GM10266 (cell line): ENCODE results near the gene IL22.

Experiments
- DNase-seq: peaks from one replicate; pipeline ENCODE4 v3.0.0; 2012; ENCODE audit errors: extremely low spot score
- CTCF ChIP-seq: IDR thresholded peaks from 2 replicates; pipeline ENCODE4 v1.5.1; 2012; ENCODE audit warnings: mild to moderate bottlenecking, low read depth; ENCODE audit not compliant: control insufficient read depth, insufficient read depth; ENCODE audit errors: missing control alignments

Gene IL22

GRCh38 chr12:68231229-68231628 is 22.2 kb downstream of the IL22 start:
- no peak for TF ChIP-seq CTCF
- no peak for DNase-seq

GRCh38 chr12:68229956-68230355 is 23.4 kb downstream of the IL22 start:
- no peak for DNase-seq
- no peak for TF ChIP-seq CTCF

GRCh38 chr12:68227356-68227755 is 26.0 kb downstream of the IL22 start:
- no peak for DNase-seq
- TF ChIP-seq CTCF, result no peak

- no peak for TF ChIP-seq CTCF
- no peak for DNase-seq
Observed at GRCh38 chr12:68225576-68226476, 27.6 kb downstream of the IL22 start, which contains the start of gene IL26. Gene IL26, minus strand, starts transcription at chr12:68225810. Its CDS starts 54 bp downstream, at chr12:68225756.

- no peak for DNase-seq
- TF ChIP-seq CTCF, result no peak
Observed at GRCh38 chr12:68224613-68225285, 28.7 kb downstream of the IL22 start.

- peak; percentile 69 for DNase-seq
- TF ChIP-seq CTCF, result peak; percentile 89
Observed at GRCh38 chr12:68223067-68223747, 30.2 kb downstream of the IL22 start.
